ENCODE data around the gene CCNQ. TPM values are rescaled to one million over a fixed set of nuclear protein-coding genes. Genes with fewer than 3 reads are reported as not detected.

The CCNQ gene
- total and polyA plus RNA-seq, 12 donors, result 16.9 to 132 (median 22.9) TPM

DNA sequence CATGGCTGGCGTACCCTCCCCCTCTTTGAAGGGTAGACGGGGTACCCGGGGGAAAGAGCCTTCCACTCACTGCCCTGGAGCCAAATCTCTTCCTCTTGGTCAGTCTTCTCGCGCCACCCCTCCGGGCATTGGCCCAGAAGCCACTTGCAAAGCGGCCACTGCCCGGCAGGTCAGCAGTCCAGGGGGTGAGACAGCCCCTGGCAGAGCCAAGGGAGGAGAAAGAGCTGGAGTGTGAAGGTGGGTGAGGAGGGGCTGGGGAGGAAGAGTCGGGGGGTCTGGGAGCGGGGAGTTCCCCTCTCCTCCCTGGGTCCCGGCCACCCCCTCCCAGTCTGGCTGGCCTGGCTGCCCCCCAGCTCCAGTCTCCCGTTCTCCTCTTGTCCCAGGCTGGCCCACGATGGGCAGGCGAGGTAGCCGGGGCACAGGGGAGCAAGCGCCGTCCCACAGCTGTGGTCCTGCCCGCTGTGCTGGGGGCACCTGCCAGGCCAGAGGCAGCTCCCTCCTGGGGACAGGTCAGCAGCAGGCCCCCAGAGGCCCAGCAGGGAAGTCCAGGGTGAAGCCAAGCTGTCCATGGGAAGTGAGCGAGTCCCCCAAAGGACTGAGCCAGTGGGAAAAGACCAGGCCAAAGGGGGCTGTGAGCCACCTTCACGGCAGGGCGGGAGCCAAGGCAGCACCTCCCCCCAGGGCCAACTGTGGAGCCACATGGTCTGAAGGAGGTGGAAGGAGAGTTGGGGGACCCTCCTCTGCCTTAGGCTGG lies 26.5 kb upstream of the CCNQ start:
- H3K9me3 ChIP-seq, result no peaks in the 10 kb centered on the region
- intact Hi-C loops (cut with DNase I), result no loop called here
- H3K27me3 ChIP-seq, result peaks cover 0 to 30% (median 0%) of the 10 kb centered on the region in 7 donors
- ATAC-seq (peak in 1 of 8 donors; percentile 39), DNase-seq (peak in 1 of 2 donors; percentile 2)
- WGBS, 2 donors, result 84 to 89% methylated on average over 14 to 15 of the region's 21 CpGs
- TF ChIP-seq, protein P1, sequence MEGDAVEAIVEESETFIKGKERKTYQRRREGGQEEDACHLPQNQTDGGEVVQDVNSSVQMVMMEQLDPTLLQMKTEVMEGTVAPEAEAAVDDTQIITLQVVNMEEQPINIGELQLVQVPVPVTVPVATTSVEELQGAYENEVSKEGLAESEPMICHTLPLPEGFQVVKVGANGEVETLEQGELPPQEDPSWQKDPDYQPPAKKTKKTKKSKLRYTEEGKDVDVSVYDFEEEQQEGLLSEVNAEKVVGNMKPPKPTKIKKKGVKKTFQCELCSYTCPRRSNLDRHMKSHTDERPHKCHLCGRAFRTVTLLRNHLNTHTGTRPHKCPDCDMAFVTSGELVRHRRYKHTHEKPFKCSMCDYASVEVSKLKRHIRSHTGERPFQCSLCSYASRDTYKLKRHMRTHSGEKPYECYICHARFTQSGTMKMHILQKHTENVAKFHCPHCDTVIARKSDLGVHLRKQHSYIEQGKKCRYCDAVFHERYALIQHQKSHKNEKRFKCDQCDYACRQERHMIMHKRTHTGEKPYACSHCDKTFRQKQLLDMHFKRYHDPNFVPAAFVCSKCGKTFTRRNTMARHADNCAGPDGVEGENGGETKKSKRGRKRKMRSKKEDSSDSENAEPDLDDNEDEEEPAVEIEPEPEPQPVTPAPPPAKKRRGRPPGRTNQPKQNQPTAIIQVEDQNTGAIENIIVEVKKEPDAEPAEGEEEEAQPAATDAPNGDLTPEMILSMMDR (IDR thresholded peaks at IDR 0.05), result no peak
- H3K4me3 ChIP-seq, result no peak overlapping the region
- no peaks in the 10 kb centered on the region for H3K4me1 ChIP-seq
- H3K27ac ChIP-seq, result no peak overlapping the region
- H3K36me3 ChIP-seq, result no peaks in the 10 kb centered on the region

DNA sequence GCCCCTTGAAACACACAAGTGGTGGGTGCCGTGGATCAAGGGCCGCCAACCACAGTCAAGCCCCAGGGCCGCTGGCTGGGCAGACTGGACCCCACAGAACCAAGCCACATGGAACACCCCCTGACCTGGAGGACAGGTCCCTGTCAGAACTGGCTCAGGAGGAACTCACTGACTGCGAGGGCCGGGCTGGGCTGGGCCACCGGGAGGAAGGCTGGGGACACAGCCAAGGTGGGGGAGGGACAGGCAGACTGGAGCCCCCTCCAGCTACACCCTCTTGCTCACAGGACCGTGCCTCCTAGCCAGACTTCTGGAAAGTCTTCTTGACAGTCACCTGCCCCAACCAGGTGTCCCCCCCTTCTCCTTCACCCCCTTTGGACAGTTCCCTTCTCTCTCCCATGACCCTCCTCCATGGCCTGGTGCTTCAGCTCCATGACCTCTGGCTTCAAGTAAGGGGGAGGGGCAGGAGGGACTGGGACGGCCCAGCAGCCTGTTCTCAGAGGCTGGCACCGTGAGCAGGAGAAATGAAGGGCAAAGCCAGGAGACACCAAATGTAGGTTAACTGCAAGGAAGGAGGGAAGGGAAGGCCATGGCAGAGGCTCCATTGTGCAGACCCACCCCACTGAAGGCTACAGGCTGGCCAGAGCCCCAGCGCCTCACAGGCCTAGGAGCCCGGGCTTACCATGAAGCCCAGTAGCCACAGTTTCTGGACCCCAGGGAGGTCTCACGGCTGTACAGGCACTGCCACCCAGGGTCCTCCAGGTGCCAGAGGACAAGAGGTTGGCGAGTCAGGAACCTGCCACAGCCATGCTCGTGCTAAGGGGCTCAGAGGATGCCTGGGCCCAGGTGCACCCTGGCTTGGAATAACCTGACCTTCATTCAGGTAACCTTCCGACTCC lies 25.5 kb upstream of the CCNQ start:
- no peak for ATAC-seq
- DNase-seq, result no peak
- Histone ChIP-seq H3K27ac (no peak overlapping the region), H3K4me3 (no peak overlapping the region), H3K36me3 (no peaks in the 10 kb centered on the region), H3K27me3 (peaks cover 0 to 34% (median 0%) of the 10 kb centered on the region in 7 donors), H3K9me3 (no peaks in the 10 kb centered on the region), H3K4me1 (no peaks in the 10 kb centered on the region)
- WGBS, 2 donors, result 80 to 84% methylated on average over 12 to 15 of the region's 15 CpGs
- intact Hi-C loops (cut with DNase I), result no loop called here
- TF ChIP-seq, protein P1 (IDR thresholded peaks at IDR 0.05), result no peak

DNA sequence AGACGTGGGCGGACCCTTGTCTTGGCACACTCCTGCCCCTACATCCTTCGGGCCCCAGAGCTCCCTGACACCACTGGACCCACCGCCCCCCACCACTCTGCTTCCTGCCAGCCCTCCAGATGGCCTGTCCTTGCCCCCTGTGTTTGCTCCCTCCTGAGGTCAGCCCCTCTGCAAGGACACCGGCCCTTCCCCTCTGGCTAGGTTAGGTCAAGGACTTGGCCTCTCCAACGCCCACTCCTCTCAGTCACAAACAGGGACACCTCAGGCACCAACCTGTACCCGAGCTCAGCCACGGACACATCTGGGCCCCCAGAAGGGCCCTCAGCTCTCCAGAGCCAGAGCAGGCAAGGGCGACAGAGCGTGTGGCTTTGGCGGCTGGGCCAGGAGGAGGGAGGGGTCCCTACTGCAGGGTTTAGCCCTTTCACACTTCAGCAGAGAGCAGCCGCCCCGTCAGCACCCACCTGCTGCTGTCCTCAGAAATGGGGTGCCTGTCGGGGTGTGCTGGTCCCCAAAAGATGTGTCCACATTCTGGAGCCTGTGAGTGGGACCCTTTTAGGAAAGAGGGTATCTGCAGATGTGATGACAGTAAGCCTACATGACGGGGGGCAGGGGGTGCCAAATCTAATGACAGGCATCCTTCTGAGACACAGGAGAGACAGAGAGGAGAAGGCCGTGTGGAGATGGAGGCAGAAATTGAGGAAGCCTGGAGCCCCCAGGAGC lies 24.5 kb upstream of the CCNQ start:
- no peaks in the 10 kb centered on the region for H3K36me3 ChIP-seq
- ATAC-seq, result no peak
- no peak for DNase-seq
- peaks cover 0 to 42% (median 0%) of the 10 kb centered on the region in 7 donors for H3K27me3 ChIP-seq
- TF ChIP-seq, protein P1 (IDR thresholded peaks at IDR 0.05), result no peak
- no peak overlapping the region for H3K4me3 ChIP-seq
- no peaks in the 10 kb centered on the region for H3K9me3 ChIP-seq
- 77 to 87% methylated on average over 13 to 15 of the region's 16 CpGs for WGBS, 2 donors
- H3K4me1 ChIP-seq, result no peaks in the 10 kb centered on the region
- intact Hi-C loops (cut with DNase I), result no loop called here
- H3K27ac ChIP-seq, result no peak overlapping the region

All from heart right ventricle (tissue), 16 donors.